Tibial nerve (tissue), 4 donors: ENCODE measurements around the gene ALDH1A3. TPM values are rescaled to one million over a fixed set of nuclear protein-coding genes. Genes with fewer than 3 reads are reported as not detected.

Experiments
- DNase-seq, 2 donors: peaks; one replicate each; pipeline ENCODE4 v3.0.0-alpha.2; 2019; ENCODE audit warnings: low spot score in 2 of 2
- H3K27ac ChIP-seq, 4 donors: fragments of 200-600 bp; sonication (generic) in 3 of 4; one replicate each; pipeline ENCODE4 v1.5.1; 2017 to 2019; ENCODE audit warnings: mild to moderate bottlenecking in 1 of 4
- H3K27me3 ChIP-seq, 2 donors: fragments of 200-600 bp; sonication (generic) in 1 of 2; one replicate each; pipeline versions ENCODE4 v1.5.1 to v1.6.0; 2017 to 2019
- H3K36me3 ChIP-seq, 3 donors: fragments of 200-600 bp; sonication (generic); one replicate each; pipeline ENCODE4 v1.5.1; 2018 to 2019
- H3K4me1 ChIP-seq, 4 donors: fragments of 200-600 bp; sonication (generic) in 3 of 4; one replicate each; pipeline ENCODE4 v1.5.1; 2017 to 2019
- H3K4me3 ChIP-seq, 4 donors: fragments of 200-600 bp; sonication (generic) in 3 of 4; one replicate each; pipeline ENCODE4 v1.5.1; 2017 to 2019; ENCODE audit warnings: mild to moderate bottlenecking in 1 of 4, moderate library complexity in 1 of 4
- H3K9me3 ChIP-seq, 4 donors: fragments of 200-600 bp; sonication (generic) in 3 of 4; one replicate each; pipeline ENCODE4 v1.5.1; 2017 to 2019
- CTCF ChIP-seq, 5 experiments: fragments of 200-600 bp in 3 of 5; fragments of 450-650 bp in 2 of 5; sonication (generic) in 3 of 5; IDR thresholded peaks; one replicate each; pipeline ENCODE4 v1.5.1; 2016 to 2019; ENCODE audit warnings: antibody characterized with exemption in 5 of 5, mild to moderate bottlenecking in 3 of 5, moderate library complexity in 2 of 5
- EP300 ChIP-seq, 2 donors: sonication (generic); formaldehyde crosslinking; IDR thresholded peaks; one replicate each; pipeline ENCODE4 v1.6.1; 2017; ENCODE audit warnings: antibody characterized with exemption in 2 of 2, mild to moderate bottlenecking in 1 of 2
- POLR2A ChIP-seq, 2 donors: fragments of 450-650 bp; IDR thresholded peaks; one replicate each; pipeline ENCODE4 v1.6.1; 2017; ENCODE audit warnings: antibody characterized with exemption in 2 of 2, mild to moderate bottlenecking in 2 of 2, moderate library complexity in 2 of 2
- WGBS, 2 donors: methylation state at CpG; one replicate each; pipeline ENCODE4 v1.1.5; 2018; 5-methylcytosine and 5-hydroxymethylcytosine counted together
- total RNA-seq, 4 donors: library from RNA; depleted of rRNA; stranded (reverse); fragments of >200 nt; gene quantifications; one replicate each; pipeline ENCODE4 v1.1.0, GENCODE V29; 2016

The ALDH1A3 gene
- total RNA-seq, 4 donors from 2014 or later: 30.6 to 69.6 (median 36.1) TPM

- Histone ChIP-seq H3K4me1 (peaks cover 0 to 18% (median 7%) of the 10 kb centered on the region in 4 donors), H3K27ac (peak overlapping the region in 2 of 4 donors; percentile 23 to 40), H3K4me3 (no peak overlapping the region), H3K36me3 (peaks cover 0 to 4% (median 0%) of the 10 kb centered on the region in 3 donors), H3K9me3 (no peaks in the 10 kb centered on the region), H3K27me3 (no peaks in the 10 kb centered on the region)
- 60 to 69% methylated on average over 20 of the region's 21 CpGs for WGBS, 2 donors
- TF ChIP-seq CTCF (IDR thresholded peaks at IDR 0.05) (peak in 2 of 5 experiments; percentile 23 to 32), POLR2A (IDR thresholded peaks at IDR 0.05) (no peak)
- DNase-seq: no peak
Measured at GRCh38 chr15:100891307-100892012, 11.8 kb downstream of the ALDH1A3 start.

- Histone ChIP-seq H3K36me3 (peaks cover 0 to 4% (median 0%) of the 10 kb centered on the region in 3 donors), H3K4me3 (no peak overlapping the region), H3K9me3 (no peaks in the 10 kb centered on the region), H3K4me1 (peaks cover 0 to 18% (median 7%) of the 10 kb centered on the region in 4 donors), H3K27ac (peak overlapping the region in 2 of 4 donors; percentile 23 to 40), H3K27me3 (no peaks in the 10 kb centered on the region)
- 69 to 76% methylated on average over 6 of the region's 6 CpGs for WGBS, 2 donors
- no peak for DNase-seq
- TF ChIP-seq EP300 (IDR thresholded peaks at IDR 0.05) (no peak), CTCF (IDR thresholded peaks at IDR 0.05) (no peak), POLR2A (IDR thresholded peaks at IDR 0.05) (no peak)
Measured at GRCh38 chr15:100892013-100892355, 12.4 kb downstream of the ALDH1A3 start.

GRCh38 chr15:100893261-100893963, 13.8 kb downstream of the ALDH1A3 start:
- Histone ChIP-seq H3K9me3 (no peaks in the 10 kb centered on the region), H3K36me3 (peaks cover 0 to 6% (median 0%) of the 10 kb centered on the region in 3 donors), H3K4me1 (peaks cover 0 to 18% (median 7%) of the 10 kb centered on the region in 4 donors), H3K27me3 (no peaks in the 10 kb centered on the region), H3K4me3 (no peak overlapping the region), H3K27ac (no peak overlapping the region)
- WGBS, 2 donors: 94% methylated on average over 6 of the region's 6 CpGs
- TF ChIP-seq POLR2A (IDR thresholded peaks at IDR 0.05) (no peak), CTCF (IDR thresholded peaks at IDR 0.05) (no peak), EP300 (IDR thresholded peaks at IDR 0.05) (no peak)
- DNase-seq: no peak

- Histone ChIP-seq H3K4me3 (no peak overlapping the region), H3K36me3 (peaks cover 0 to 6% (median 0%) of the 10 kb centered on the region in 3 donors), H3K27ac (no peak overlapping the region), H3K4me1 (peaks cover 0 to 15% (median 6%) of the 10 kb centered on the region in 4 donors), H3K9me3 (no peaks in the 10 kb centered on the region), H3K27me3 (no peaks in the 10 kb centered on the region)
- TF ChIP-seq CTCF (IDR thresholded peaks at IDR 0.05): no peak
- no peak for TF ChIP-seq POLR2A (IDR thresholded peaks at IDR 0.05)
- TF ChIP-seq EP300 (IDR thresholded peaks at IDR 0.05): no peak
- no peak for DNase-seq
- 67 to 69% methylated on average over 9 of the region's 9 CpGs for WGBS, 2 donors
Measured at GRCh38 chr15:100893964-100894295, 14.3 kb downstream of the ALDH1A3 start.

- Histone ChIP-seq H3K4me1 (peaks cover 0 to 5% (median 0%) of the 10 kb centered on the region in 4 donors), H3K9me3 (no peaks in the 10 kb centered on the region), H3K27ac (no peak overlapping the region), H3K4me3 (no peak overlapping the region), H3K36me3 (peaks cover 0 to 6% (median 0%) of the 10 kb centered on the region in 3 donors), H3K27me3 (no peaks in the 10 kb centered on the region)
- DNase-seq: no peak
- WGBS, 2 donors: 90 to 92% methylated on average over 10 to 13 of the region's 13 CpGs
- TF ChIP-seq EP300 (IDR thresholded peaks at IDR 0.05): no peak
- no peak for TF ChIP-seq POLR2A (IDR thresholded peaks at IDR 0.05)
- no peak for TF ChIP-seq CTCF (IDR thresholded peaks at IDR 0.05)
Measured at GRCh38 chr15:100895721-100896120, 16.1 kb downstream of the ALDH1A3 start.
